Activated T-cell treated with anti-CD3 and anti-CD28 coated beads, Interleukin-2, amount 50 U/mL, for 24 hours (primary cell): ENCODE measurements around the gene RHOD.

Experiments used
- DNase-seq: peaks from one replicate; pipeline ENCODE4 v3.0.0-alpha.2; 2020
- H3K27ac Mint-ChIP-seq: 2 replicates; pipeline ENCODE4 v1.8.0; 2020; ENCODE audit warnings: mild to moderate bottlenecking, mixed read lengths
- H3K27me3 Mint-ChIP-seq: 2 replicates; pipeline ENCODE4 v1.8.0; 2020; ENCODE audit warnings: mixed read lengths
- H3K36me3 Mint-ChIP-seq: 2 replicates; pipeline ENCODE4 v1.8.0; 2020; ENCODE audit warnings: low read depth, mixed read lengths
- H3K4me1 Mint-ChIP-seq: 2 replicates; pipeline ENCODE4 v1.8.0; 2020; ENCODE audit warnings: low read depth, mixed read lengths
- H3K4me3 Mint-ChIP-seq: 2 replicates; pipeline ENCODE4 v1.8.0; 2020; ENCODE audit warnings: mild to moderate bottlenecking, moderate library complexity, mixed read lengths
- H3K9me3 Mint-ChIP-seq: 2 replicates; pipeline ENCODE4 v1.8.0; 2020; ENCODE audit warnings: mixed read lengths

The RHOD gene

GRCh38 chr11:67120881-67121710 lies 64.4 kb downstream of the RHOD start:
- no peaks in the 10 kb centered on the region for H3K9me3 Mint-ChIP-seq
- H3K4me3 Mint-ChIP-seq = peak overlapping the region; percentile 98
- H3K36me3 Mint-ChIP-seq = peaks cover 44% of the 10 kb centered on the region
- DNase-seq = no peak
- peak overlapping the region; percentile 89 for H3K27ac Mint-ChIP-seq
- H3K27me3 Mint-ChIP-seq = no peaks in the 10 kb centered on the region
- peaks cover 29% of the 10 kb centered on the region for H3K4me1 Mint-ChIP-seq
